ENCODE results near the gene PIEZO2. TPM values are rescaled to one million over a fixed set of nuclear protein-coding genes. Genes with fewer than 3 reads are reported as not detected.

Gene PIEZO2
- total RNA-seq, 1 donor from 2014 or later, result 4.2 TPM

GRCh38 chr18:10793730-10794370 is 355.5 kb downstream of the PIEZO2 start:
- Histone ChIP-seq H3K4me1 (no peaks in the 10 kb centered on the region), H3K4me3 (no peak overlapping the region), H3K4me2 (no peak overlapping the region), H3K36me3 (no peaks in the 10 kb centered on the region), H3K79me2 (ENCODE audit: low read depth) (no peaks in the 10 kb centered on the region), H3F3A (ENCODE audit: low read depth) (no peaks in the 10 kb centered on the region), H3K9ac (no peak overlapping the region), H3K27ac (no peak overlapping the region), H4K20me1 (ENCODE audit: low read depth) (no peaks in the 10 kb centered on the region), H3K27me3 (no peaks in the 10 kb centered on the region), H2AFZ (replicated peaks) (no peak overlapping the region), H3K9me3 (ENCODE audit: low read depth) (no peaks in the 10 kb centered on the region)
- Mint-ChIP-seq H3K9me3 (no peaks in the 10 kb centered on the region), H3K36me3 (no peaks in the 10 kb centered on the region), H3K27me3 (ENCODE audit: insufficient read depth, low read depth) (no peaks in the 10 kb centered on the region), H3K27ac (no peak overlapping the region), H3K4me3 (no peak overlapping the region), H3K4me1 (no peaks in the 10 kb centered on the region)
- DNase-seq (ENCODE audit: low spot score), result no peak
- TF ChIP-seq EZH2 (IDR thresholded peaks at IDR 0.05) (no peak), CTCF (IDR thresholded peaks at IDR 0.05) (no peak), EZH2phosphoT487 (IDR thresholded peaks at IDR 0.05) (no peak)

- no peaks in the 10 kb centered on the region for H3F3A ChIP-seq (ENCODE audit: low read depth)
Measured at GRCh38 chr18:10792181-10792580, 357.2 kb downstream of the PIEZO2 start.

GRCh38 chr18:10791169-10791831 is 358.1 kb downstream of the PIEZO2 start:
- H3K27ac ChIP-seq, result no peak overlapping the region
- H3K36me3 ChIP-seq, result no peaks in the 10 kb centered on the region
- Mint-ChIP-seq H3K4me1 (no peaks in the 10 kb centered on the region), H3K4me3 (no peak overlapping the region), H3K27ac (no peak overlapping the region), H3K27me3 (ENCODE audit: insufficient read depth, low read depth) (no peaks in the 10 kb centered on the region), H3K9me3 (no peaks in the 10 kb centered on the region), H3K36me3 (no peaks in the 10 kb centered on the region)
- no peaks in the 10 kb centered on the region for H3K79me2 ChIP-seq (ENCODE audit: low read depth)
- no peak overlapping the region for H3K9ac ChIP-seq
- no peaks in the 10 kb centered on the region for H3K27me3 ChIP-seq
- no peak overlapping the region for H3K4me2 ChIP-seq
- no peaks in the 10 kb centered on the region for H3K4me1 ChIP-seq
- TF ChIP-seq EZH2 (IDR thresholded peaks at IDR 0.05) (no peak), CTCF (IDR thresholded peaks at IDR 0.05) (no peak), EZH2phosphoT487 (IDR thresholded peaks at IDR 0.05) (no peak)
- no peak overlapping the region for H3K4me3 ChIP-seq
- H3F3A ChIP-seq (ENCODE audit: low read depth), result no peaks in the 10 kb centered on the region
- H4K20me1 ChIP-seq (ENCODE audit: low read depth), result no peaks in the 10 kb centered on the region
- H3K9me3 ChIP-seq (ENCODE audit: low read depth), result no peaks in the 10 kb centered on the region
- no peak overlapping the region for H2AFZ ChIP-seq (replicated peaks)
- DNase-seq (ENCODE audit: low spot score), result no peak

More at GRCh38 chr18:10792181-10792580, 357.2 kb downstream of the PIEZO2 start:
- Histone ChIP-seq H4K20me1 (ENCODE audit: low read depth) (no peaks in the 10 kb centered on the region), H3K9me3 (ENCODE audit: low read depth) (no peaks in the 10 kb centered on the region), H3K4me2 (no peak overlapping the region), H3K4me3 (no peak overlapping the region), H2AFZ (replicated peaks) (no peak overlapping the region), H3K36me3 (no peaks in the 10 kb centered on the region), H3K79me2 (ENCODE audit: low read depth) (no peaks in the 10 kb centered on the region), H3K27me3 (no peaks in the 10 kb centered on the region), H3K4me1 (no peaks in the 10 kb centered on the region), H3K9ac (no peak overlapping the region), H3K27ac (no peak overlapping the region)
- H3K9me3 Mint-ChIP-seq, result no peaks in the 10 kb centered on the region
- H3K4me1 Mint-ChIP-seq, result no peaks in the 10 kb centered on the region
- H3K27ac Mint-ChIP-seq, result no peak overlapping the region
- H3K36me3 Mint-ChIP-seq, result no peaks in the 10 kb centered on the region
- no peak for DNase-seq (ENCODE audit: low spot score)
- H3K4me3 Mint-ChIP-seq, result no peak overlapping the region
- TF ChIP-seq EZH2phosphoT487 (IDR thresholded peaks at IDR 0.05) (no peak), EZH2 (IDR thresholded peaks at IDR 0.05) (no peak), CTCF (IDR thresholded peaks at IDR 0.05) (no peak)
- H3K27me3 Mint-ChIP-seq (ENCODE audit: insufficient read depth, low read depth), result no peaks in the 10 kb centered on the region
